Glomerular visceral epithelial cell (primary cell): Measurements from ENCODE around the gene SUGP1.

Experiments used
- DNase-seq: peaks from one replicate; pipeline ENCODE4 v3.0.0-alpha.2; 2016; ENCODE audit errors: extremely low spot score

The SUGP1 gene

GRCh38 chr19:19227217-19227616 lies 93.1 kb downstream of the SUGP1 start:
- no peak for DNase-seq

GRCh38 chr19:19226663-19227062 lies 93.6 kb downstream of the SUGP1 start:
- DNase-seq, result no peak

GRCh38 chr19:19226204-19226603 lies 94.1 kb downstream of the SUGP1 start:
- no peak for DNase-seq
